GM19035 (cell line): Measurements from ENCODE around the gene ZFYVE21.

Experiments
- ATAC-seq: cut with Tn5 transposase; IDR thresholded peaks from one replicate; pipeline ENCODE4 v1.9.1; 2021; ENCODE audit not compliant: unreplicated experiment

ZFYVE21 gene

GRCh38 chr14:103691655-103692054 is 24.0 kb upstream of the ZFYVE21 start:
- peak; percentile 41 for ATAC-seq

DNA sequence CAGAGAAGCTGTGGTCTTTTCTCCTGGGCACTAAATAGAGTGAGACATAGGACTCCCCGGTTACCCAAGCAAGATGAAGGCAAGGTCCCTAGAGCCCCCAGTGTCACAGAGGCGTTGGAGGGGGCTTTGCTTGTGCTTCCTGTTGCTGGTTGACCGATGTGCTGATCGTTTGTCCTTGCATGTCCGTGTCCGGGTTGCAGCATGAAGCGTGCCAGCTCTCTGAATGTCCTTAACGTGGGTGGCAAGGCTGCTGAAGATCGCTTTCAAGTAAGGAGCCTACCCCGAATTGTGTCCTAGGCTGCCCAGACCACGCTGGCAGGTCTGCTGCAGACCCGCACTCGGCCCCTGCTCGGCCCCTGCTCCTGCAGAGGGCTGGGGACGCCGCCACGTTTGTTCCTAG is 23.5 kb upstream of the ZFYVE21 start:
- ATAC-seq: peak; percentile 22

- ATAC-seq: no peak
These were observed 22.7 kb upstream of the ZFYVE21 start for GRCh38 chr14:103692871-103693270.

GRCh38 chr14:103693515-103693914 is 22.1 kb upstream of the ZFYVE21 start:
- ATAC-seq: no peak

GRCh38 chr14:103694572-103695026 is 21.0 kb upstream of the ZFYVE21 start:
- no peak for ATAC-seq

DNA sequence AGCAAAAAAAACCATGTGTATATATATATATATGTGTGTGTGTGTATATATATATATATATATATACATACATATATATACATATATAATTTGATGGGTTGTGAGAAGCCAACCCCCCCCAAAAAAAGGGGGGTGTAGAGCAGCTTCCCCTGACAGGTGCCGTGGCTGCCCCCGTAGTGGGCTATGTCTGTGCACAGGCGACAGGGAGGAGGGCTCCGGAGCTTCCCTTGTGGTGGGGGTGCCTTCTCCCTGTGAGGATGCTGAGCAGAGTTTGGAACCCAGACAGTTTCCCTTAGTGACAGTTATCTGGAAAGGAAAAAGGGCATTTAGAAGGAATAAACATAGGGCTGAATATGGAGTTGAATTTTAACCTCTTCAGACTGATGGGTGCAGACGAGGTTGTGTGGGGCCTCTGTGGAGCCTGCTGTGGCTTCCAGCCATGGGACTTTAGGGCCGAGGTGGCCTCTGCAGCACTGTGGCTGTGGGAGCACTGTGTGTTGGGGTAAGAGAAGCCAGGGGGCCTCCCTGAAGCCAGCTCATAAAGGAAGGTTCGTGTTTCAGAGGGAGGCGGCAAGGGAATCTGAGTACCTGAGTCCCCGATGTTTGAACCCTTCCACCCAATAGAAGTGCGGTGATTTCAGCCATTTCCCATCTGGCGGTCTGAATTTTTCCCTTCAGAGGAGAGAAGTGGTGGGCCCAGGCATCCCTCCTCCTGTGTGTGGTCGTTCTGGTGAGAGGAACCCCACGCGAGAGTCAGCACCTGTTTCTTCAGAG is 20.1 kb upstream of the ZFYVE21 start:
- no peak for ATAC-seq

DNA sequence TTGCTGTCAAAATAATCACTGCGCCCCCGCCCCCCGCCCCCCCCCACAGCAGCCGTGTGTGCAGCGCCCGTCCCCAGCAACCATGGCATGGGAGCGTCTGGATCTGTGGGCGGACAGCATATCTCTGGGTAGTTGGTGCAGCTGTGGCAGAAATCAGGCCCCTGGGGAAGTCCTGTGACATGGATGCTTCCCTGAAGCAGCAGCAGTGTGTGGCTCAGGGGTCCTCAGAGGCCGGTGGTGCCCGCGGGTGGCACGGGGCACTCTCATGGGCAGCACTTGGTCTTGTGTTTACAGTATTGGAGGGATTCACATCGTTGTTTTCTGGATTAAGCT is 19.6 kb upstream of the ZFYVE21 start:
- ATAC-seq: no peak

DNA sequence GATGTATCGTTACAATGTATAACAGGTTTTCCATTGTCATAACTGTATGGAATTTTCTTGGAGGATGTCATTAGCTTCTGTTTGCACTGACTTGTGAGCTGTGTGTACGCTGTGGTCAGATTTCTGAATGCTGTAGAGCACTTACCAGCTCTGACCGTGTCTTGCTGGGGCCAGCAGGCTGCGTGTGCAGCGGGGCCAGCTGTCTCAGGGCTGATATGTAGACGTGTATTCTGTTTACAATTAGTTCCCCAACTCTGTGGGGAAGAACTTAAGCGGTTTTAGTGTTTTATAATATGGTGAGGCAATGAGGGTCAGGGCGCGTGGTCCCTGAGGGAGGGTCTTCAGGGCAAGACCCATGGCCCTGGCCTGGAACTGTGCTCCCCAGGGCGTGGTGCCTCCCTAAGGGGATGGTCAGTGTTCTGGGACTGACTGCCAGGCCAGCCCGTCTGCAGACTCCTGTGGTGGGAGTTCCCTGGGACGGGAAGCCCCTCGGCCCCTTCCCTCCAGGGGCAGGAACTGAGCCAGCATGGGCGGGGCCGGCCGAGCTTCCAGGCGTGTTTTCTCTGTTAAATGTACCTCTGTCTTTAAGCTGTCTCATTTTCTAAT is 19.0 kb upstream of the ZFYVE21 start:
- no peak for ATAC-seq

DNA sequence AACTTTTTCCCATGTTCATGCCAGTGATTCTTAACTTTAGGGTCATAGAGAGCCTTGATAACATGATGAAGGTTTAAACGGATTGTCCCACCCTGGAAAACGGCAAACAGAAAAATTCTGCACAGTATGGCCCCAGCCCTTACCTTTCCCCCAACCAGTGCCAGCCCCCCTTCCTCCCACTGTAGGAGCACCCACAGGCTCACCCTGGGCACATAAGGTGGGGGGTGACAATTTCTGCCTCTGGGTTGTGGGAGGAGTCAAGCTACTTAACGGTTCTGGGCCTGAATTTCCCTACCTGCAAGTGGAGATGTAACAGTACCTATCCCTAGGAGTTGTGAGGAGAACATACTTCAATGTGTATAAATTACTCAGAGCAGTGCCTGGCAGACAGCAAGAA is 18.4 kb upstream of the ZFYVE21 start:
- no peak for ATAC-seq

DNA sequence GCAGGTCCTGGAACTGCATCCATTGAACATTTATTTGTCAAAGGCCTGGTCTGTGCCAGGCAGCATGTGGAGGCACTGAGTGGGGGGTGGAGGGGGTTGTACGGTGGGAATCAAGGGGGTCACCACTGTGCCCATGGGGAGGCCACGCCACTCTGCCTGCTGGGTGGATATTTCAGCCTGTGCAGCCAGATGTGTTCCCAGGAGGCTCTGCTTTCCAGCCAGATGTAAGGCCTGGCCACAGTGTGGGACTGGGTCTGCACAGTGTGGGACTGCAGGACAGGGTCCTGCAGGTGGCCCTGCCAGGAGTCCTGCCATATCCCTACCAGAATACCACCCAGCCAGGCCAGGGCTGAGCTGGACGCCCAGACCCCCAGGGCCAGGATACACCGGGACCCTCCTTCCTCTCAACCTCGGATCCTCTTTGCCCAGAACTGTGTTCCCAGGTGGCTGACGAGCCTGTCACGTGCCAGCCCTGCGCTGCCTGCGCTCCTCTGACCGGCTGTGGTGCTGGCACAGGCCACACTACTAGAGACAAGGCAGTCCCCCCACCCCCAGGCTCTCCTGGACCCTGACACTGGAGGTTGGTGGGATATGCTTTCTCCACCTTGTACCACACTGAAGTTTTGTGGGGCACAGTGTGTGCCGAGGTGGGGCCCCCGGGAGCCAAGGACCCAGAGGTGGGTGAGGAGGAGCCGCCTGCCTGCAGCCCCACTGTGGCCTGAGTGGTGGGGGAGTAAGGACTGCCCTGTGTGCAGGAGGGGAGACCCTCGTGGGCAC is 17.8 kb upstream of the ZFYVE21 start:
- ATAC-seq: no peak

- no peak for ATAC-seq
These were observed 17.0 kb upstream of the ZFYVE21 start for GRCh38 chr14:103698380-103699260.

- no peak for ATAC-seq
These were observed 16.3 kb upstream of the ZFYVE21 start for GRCh38 chr14:103699261-103699661.

DNA sequence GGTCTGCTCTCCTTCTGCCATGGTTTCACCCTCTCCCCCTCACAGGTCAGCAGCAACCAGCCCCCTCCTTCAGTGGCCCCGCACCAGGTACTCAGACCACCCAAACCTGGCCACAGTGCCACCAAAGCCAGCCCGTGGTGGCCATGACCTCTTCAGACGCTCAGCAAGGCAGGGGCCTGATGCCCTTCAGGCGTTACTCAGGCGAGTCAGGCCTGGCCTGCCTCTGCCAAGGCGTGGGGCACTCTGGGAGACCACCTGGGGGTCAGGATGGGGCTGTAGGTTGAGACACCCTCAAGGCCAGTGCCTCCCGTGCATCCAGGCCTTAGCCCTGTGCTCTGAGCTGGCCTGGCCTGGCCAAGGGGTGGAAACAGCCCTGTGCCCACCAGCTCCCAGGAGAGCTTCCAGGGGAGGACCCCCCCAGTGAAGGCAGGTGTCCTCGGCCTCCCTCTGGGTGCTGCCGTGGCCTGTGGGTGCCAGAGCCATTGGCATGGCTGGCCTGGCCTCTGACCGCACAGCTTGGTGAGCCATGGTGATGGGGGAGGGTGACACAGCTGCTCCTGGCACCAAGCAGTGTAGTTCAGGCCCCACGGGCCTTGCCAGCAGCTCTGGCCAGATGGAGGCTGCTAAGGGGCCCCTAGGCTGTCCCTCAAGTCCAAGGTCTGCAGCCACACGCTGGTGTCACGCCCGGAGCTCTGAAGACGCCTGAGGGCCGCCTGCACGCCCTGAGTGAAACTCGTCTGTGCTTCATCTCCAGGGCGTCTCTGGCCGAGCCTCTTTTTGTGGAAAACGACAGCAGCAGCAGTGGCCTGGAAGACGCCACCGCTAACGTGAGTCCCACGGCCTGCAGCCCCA is 15.5 kb upstream of the ZFYVE21 start:
- no peak for ATAC-seq

GRCh38 chr14:103700753-103701490 is 14.7 kb upstream of the ZFYVE21 start:
- no peak for ATAC-seq

DNA sequence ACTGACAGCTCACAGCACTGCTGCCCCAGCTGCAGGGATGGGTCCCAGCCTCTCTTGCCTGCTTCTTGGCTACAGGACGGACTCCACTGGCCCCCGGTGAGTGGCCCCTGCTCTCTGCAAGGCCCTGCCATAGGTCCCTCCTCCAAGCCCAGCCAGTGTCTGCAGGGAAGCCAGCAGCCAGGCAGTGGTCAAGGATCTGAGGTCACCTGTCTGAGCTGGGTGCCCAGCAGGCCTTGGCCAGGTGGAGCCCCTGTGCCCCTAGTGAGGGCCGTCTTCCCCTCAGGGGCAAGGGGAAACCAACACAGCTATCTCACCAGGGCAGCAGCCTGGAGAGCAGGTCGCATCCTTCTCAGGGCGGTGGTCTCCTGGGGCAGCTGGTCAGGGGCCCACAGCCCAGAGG is 13.5 kb upstream of the ZFYVE21 start:
- ATAC-seq: no peak

DNA sequence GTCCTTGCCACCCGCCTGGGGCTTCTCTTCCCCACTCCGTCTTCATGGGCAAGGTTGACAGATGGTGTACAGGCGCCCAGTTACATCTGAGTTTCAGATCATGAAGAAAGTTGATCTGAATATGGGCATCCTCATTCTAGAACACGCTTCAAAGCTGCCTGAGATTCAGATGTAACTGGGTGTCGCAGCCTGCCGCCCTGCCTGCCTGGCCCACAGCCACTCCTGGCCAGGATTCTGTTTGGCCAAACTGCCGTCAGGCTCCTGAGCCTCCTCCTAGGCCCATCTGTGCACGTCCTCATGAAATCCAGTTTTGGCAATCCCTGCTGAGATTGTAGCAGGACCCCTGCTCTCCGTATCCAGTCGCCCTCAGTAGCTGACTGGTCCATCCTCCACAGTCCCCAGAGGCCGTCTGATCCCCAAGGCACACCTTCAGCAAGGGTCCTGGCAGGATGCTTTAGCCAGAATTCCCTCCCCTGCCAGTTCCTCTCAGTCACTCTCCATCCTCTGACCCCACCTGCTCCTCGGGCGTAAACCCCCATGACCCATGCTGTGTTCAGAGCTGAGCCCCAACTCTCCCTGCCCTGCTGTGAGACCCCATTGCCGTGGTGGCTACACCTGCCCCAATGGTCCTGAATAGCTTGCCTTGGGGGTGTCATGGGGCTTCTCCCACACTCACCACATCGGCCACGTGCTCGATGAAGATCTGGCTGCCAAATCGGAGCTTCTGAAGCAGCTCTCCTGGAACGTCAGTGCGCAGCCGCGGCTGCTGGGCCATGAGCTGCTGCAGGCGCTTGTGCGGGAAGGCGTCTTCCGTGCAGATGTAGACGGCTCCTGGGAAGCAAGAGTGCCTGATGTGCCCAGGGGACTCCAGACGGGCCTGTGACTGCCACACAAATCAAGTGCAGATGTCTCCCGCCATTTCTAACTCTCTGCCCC is 12.8 kb upstream of the ZFYVE21 start:
- no peak for ATAC-seq

DNA sequence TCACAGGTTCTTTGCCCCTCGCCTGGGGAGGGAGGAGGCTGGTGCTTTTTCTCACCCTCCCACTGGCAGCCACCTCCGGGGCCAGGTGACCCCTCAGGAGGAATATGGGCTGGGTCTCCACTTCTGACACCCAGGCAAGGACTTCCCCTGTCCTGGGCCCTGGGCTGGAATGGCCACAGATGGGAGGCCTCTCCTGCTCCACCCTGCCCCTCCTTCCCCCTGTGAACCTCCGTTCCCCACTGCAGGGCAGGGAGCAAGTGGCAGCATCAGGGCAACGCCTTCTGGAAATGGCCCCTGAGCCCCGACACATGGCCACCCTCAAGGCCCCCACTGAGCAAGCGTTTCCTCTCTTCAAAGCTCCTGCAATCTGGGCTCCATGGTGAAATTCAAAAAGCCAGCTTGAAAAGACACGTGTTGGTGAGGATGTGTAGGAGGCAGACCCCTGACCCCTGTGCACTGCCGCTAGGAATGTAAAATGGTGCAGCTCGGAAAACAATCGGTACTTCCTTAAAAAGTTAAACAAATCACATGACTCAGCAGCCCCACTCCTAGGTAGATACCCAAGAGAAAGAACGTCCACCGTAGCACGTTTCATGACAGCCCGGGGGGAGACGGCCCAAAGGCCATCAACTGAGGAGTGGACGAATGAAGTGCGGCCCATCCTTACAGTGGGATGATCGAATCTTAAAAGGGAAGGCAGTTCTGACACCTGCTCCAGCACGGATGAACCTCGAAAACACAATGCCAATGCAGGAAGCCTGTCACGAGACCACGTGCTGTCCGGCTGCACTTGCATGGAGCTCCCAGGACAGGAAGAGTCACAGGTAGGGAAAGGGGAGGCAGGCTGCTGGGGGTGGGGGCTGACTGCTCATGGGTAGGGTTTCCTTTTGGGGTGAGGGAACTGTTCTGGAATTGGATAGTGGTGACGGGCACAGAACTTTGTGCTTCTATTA is 11.9 kb upstream of the ZFYVE21 start:
- no peak for ATAC-seq
